Measurements from ENCODE around the gene FLNC. TPM values are rescaled to one million over a fixed set of nuclear protein-coding genes. Genes with fewer than 3 reads are reported as not detected.

FLNC gene
- total RNA-seq, 4 donors from 2014 or later, result 21.3 to 234 (median 57.9) TPM

DNA sequence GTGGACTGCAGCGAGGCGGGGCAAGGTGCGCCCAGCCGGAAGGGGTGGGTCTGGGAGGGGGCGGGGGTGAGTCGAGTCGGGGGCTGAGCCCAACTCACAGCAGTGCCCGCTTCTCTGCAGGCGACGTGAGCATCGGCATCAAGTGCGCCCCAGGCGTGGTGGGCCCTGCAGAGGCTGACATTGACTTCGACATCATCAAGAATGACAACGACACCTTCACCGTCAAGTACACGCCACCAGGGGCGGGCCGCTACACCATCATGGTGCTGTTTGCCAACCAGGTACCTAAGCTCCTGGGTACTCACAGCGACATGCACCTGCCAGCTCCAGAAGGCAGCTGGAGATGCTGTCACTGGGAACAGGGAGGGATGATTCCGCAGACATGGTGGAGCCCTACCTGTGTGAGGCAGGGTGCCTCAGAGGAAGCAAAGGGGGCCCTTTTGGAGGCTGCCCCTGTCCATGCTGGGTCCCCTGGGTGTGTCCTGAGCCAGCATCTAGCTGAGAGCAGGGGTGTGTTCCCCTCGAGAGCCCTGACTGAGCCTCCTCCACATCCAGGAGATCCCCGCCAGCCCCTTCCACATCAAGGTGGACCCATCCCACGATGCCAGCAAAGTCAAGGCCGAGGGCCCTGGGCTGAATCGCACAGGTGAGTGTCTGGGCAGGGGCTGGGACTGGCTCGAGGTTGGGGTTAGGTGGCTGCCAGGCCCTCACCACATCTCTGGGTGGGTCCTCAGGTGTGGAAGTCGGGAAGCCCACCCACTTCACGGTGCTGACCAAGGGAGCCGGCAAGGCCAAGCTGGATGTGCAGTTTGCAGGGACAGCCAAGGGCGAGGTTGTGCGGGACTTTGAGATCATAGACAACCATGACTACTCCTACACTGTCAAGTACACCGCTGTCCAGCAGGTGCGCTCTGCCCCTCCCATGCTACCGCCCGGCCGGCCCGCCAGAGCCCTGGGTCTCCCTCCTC lies 12.8 kb downstream of the FLNC start:
- 90 to 93% methylated on average over 13 to 38 of the region's 38 CpGs for WGBS, 2 donors (ENCODE audit: low coverage in 1 of 2)
- in situ Hi-C loops (cut with MboI; ENCODE audit: low pct_ligation_motif_present in 1 of 4, low pct_unique_long_range_greater_than_20kb in 1 of 4, low sequenced_read_pairs in 3 of 4), result no loop called here
- Histone ChIP-seq H3K4me3 (no peak overlapping the region), H3K27me3 (no peaks in the 10 kb centered on the region), H3K9me3 (no peaks in the 10 kb centered on the region), H3K4me1 (peaks cover 0 to 3% (median 0%) of the 10 kb centered on the region in 4 donors), H3K36me3 (no peaks in the 10 kb centered on the region), H3K27ac (peak overlapping the region in 2 of 4 donors; percentile 23 to 63)
- TF ChIP-seq, protein P1, sequence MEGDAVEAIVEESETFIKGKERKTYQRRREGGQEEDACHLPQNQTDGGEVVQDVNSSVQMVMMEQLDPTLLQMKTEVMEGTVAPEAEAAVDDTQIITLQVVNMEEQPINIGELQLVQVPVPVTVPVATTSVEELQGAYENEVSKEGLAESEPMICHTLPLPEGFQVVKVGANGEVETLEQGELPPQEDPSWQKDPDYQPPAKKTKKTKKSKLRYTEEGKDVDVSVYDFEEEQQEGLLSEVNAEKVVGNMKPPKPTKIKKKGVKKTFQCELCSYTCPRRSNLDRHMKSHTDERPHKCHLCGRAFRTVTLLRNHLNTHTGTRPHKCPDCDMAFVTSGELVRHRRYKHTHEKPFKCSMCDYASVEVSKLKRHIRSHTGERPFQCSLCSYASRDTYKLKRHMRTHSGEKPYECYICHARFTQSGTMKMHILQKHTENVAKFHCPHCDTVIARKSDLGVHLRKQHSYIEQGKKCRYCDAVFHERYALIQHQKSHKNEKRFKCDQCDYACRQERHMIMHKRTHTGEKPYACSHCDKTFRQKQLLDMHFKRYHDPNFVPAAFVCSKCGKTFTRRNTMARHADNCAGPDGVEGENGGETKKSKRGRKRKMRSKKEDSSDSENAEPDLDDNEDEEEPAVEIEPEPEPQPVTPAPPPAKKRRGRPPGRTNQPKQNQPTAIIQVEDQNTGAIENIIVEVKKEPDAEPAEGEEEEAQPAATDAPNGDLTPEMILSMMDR (IDR thresholded peaks at IDR 0.05), result no peak
- peak in 1 of 3 donors; percentile 17 for TF ChIP-seq POLR2AphosphoS5 (IDR thresholded peaks at IDR 0.05)
- no peak for DNase-seq
- intact Hi-C loops (cut with DNase I; ENCODE audit: low total_unique reads), result no loop called here

DNA sequence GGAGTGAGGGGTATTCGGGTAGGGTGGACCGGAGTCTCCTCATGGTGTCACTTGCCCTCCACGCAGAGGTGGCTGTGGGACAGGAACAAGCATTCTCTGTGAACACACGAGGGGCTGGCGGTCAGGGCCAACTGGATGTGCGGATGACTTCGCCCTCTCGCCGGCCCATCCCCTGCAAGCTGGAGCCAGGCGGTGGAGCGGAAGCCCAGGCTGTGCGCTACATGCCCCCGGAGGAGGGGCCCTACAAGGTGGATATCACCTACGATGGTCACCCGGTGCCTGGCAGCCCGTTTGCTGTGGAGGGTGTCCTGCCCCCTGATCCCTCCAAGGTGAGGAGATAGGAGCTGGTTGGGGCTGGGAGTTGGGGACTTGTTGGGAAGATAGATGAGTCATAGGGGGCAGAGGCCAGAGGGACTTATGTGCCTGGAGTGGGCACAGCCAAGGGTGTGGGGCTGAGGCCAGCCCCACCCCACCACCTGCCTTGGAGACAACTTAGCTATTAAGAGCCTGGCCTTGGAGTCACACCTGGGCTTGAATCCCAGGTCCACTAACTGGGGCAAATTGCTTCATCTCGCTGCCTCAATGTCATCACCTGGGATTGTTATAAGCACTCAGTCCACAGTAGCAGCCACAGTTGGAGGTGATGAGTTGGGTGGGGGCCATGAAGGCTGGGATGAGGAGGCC lies 13.9 kb downstream of the FLNC start:
- DNase-seq, result no peak
- in situ Hi-C loops (cut with MboI; ENCODE audit: low pct_ligation_motif_present in 1 of 4, low pct_unique_long_range_greater_than_20kb in 1 of 4, low sequenced_read_pairs in 3 of 4) (no loop called here), intact Hi-C loops (cut with DNase I; ENCODE audit: low total_unique reads) (no loop called here)
- Histone ChIP-seq H3K9me3 (no peaks in the 10 kb centered on the region), H3K4me1 (peaks cover 0 to 3% (median 0%) of the 10 kb centered on the region in 4 donors), H3K36me3 (no peaks in the 10 kb centered on the region), H3K27me3 (no peaks in the 10 kb centered on the region), H3K27ac (no peak overlapping the region), H3K4me3 (no peak overlapping the region)
- TF ChIP-seq, protein P1 (IDR thresholded peaks at IDR 0.05), result no peak
- TF ChIP-seq POLR2AphosphoS5 (IDR thresholded peaks at IDR 0.05) (no peak), EP300 (IDR thresholded peaks at IDR 0.05; ENCODE audit: low read depth) (no peak), POLR2A (IDR thresholded peaks at IDR 0.05) (no peak)
- 84% methylated on average over 16 of the region's 17 CpGs; no CpG with 5 or more reads in 1 of the 2 donors for WGBS, 2 donors (ENCODE audit: low coverage in 1 of 2)

DNA sequence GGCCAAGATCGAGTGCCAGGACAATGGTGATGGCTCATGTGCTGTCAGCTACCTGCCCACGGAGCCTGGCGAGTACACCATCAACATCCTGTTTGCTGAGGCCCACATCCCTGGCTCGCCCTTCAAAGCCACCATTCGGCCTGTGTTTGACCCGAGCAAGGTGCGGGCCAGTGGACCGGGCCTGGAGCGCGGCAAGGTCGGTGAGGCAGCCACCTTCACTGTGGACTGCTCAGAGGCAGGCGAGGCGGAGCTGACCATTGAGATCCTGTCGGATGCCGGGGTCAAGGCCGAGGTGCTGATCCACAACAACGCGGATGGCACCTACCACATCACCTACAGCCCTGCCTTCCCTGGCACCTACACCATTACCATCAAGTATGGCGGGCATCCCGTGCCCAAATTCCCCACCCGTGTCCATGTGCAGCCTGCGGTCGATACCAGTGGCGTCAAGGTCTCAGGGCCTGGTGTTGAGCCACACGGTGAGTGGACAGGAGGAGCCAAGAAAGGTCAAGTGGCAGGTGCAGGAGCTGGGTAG lies 14.6 kb downstream of the FLNC start:
- no peaks in the 10 kb centered on the region for H3K27me3 ChIP-seq
- DNase-seq, result no peak
- intact Hi-C loops (cut with DNase I; ENCODE audit: low total_unique reads) (no loop called here), in situ Hi-C loops (cut with MboI; ENCODE audit: low pct_ligation_motif_present in 1 of 4, low pct_unique_long_range_greater_than_20kb in 1 of 4, low sequenced_read_pairs in 3 of 4) (no loop called here)
- H3K4me1 ChIP-seq, result peaks cover 0 to 3% (median 0%) of the 10 kb centered on the region in 4 donors
- 86% methylated on average over 24 of the region's 25 CpGs; no CpG with 5 or more reads in 1 of the 2 donors for WGBS, 2 donors (ENCODE audit: low coverage in 1 of 2)
- no peak overlapping the region for H3K27ac ChIP-seq
- no peak for TF ChIP-seq EP300 (IDR thresholded peaks at IDR 0.05; ENCODE audit: low read depth)
- TF ChIP-seq, protein P1 (IDR thresholded peaks at IDR 0.05), result no peak
- no peak for TF ChIP-seq POLR2A (IDR thresholded peaks at IDR 0.05)
- TF ChIP-seq POLR2AphosphoS5 (IDR thresholded peaks at IDR 0.05), result peak in 1 of 3 donors; percentile 23
- H3K4me3 ChIP-seq, result no peak overlapping the region
- H3K36me3 ChIP-seq, result no peaks in the 10 kb centered on the region
- H3K9me3 ChIP-seq, result no peaks in the 10 kb centered on the region

DNA sequence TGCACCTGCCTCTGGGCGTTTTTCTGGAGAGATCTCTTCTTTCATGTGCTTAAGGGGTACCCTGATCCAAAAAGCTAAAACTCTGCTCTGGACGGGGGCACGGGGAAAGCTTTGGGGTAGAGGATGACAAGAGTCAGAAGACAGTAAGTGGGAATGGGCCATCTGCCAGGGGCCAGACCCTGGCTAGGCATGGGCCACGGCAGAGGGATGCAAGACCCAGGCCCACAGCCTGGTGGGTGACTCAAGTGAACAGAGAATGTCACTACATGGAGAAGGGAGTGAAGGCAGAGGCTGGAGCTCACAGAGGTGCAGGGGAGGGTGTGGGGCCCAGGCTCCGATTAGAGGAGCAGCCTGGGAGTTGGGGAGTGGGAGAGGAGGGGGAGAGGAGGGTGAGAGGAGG lies 15.3 kb downstream of the FLNC start:
- in situ Hi-C loops (cut with MboI; ENCODE audit: low pct_ligation_motif_present in 1 of 4, low pct_unique_long_range_greater_than_20kb in 1 of 4, low sequenced_read_pairs in 3 of 4), result no loop called here
- Histone ChIP-seq H3K9me3 (no peaks in the 10 kb centered on the region), H3K4me3 (no peak overlapping the region), H3K27me3 (no peaks in the 10 kb centered on the region), H3K36me3 (no peaks in the 10 kb centered on the region), H3K4me1 (peaks cover 0 to 3% (median 0%) of the 10 kb centered on the region in 4 donors), H3K27ac (no peak overlapping the region)
- no peak for DNase-seq
- 58 to 77% methylated on average over 4 to 5 of the region's 5 CpGs for WGBS, 2 donors (ENCODE audit: low coverage in 1 of 2)
- intact Hi-C loops (cut with DNase I; ENCODE audit: low total_unique reads), result no loop called here
- TF ChIP-seq, protein P1 (IDR thresholded peaks at IDR 0.05), result no peak
- TF ChIP-seq POLR2AphosphoS5 (IDR thresholded peaks at IDR 0.05) (peak in 1 of 3 donors; percentile 3), POLR2A (IDR thresholded peaks at IDR 0.05) (no peak)
